Activated T-cell treated with anti-CD3 and anti-CD28 coated beads, Interleukin-2, amount 50 U/mL, for 24 hours (primary cell): Measurements from ENCODE around the gene LCN6.
A peak's percentile ranks its signal among the peaks of the same experiment; 100 is the strongest.

Experiments used
- DNase-seq: peaks from one replicate; pipeline ENCODE4 v3.0.0-alpha.2; 2020
- H3K27ac Mint-ChIP-seq: 2 replicates; pipeline ENCODE4 v1.8.0; 2020; ENCODE audit warnings: mild to moderate bottlenecking, mixed read lengths
- H3K27me3 Mint-ChIP-seq: 2 replicates; pipeline ENCODE4 v1.8.0; 2020; ENCODE audit warnings: mixed read lengths
- H3K36me3 Mint-ChIP-seq: 2 replicates; pipeline ENCODE4 v1.8.0; 2020; ENCODE audit warnings: low read depth, mixed read lengths
- H3K4me1 Mint-ChIP-seq: 2 replicates; pipeline ENCODE4 v1.8.0; 2020; ENCODE audit warnings: low read depth, mixed read lengths
- H3K4me3 Mint-ChIP-seq: 2 replicates; pipeline ENCODE4 v1.8.0; 2020; ENCODE audit warnings: mild to moderate bottlenecking, moderate library complexity, mixed read lengths
- H3K9me3 Mint-ChIP-seq: 2 replicates; pipeline ENCODE4 v1.8.0; 2020; ENCODE audit warnings: mixed read lengths

Gene LCN6

DNA sequence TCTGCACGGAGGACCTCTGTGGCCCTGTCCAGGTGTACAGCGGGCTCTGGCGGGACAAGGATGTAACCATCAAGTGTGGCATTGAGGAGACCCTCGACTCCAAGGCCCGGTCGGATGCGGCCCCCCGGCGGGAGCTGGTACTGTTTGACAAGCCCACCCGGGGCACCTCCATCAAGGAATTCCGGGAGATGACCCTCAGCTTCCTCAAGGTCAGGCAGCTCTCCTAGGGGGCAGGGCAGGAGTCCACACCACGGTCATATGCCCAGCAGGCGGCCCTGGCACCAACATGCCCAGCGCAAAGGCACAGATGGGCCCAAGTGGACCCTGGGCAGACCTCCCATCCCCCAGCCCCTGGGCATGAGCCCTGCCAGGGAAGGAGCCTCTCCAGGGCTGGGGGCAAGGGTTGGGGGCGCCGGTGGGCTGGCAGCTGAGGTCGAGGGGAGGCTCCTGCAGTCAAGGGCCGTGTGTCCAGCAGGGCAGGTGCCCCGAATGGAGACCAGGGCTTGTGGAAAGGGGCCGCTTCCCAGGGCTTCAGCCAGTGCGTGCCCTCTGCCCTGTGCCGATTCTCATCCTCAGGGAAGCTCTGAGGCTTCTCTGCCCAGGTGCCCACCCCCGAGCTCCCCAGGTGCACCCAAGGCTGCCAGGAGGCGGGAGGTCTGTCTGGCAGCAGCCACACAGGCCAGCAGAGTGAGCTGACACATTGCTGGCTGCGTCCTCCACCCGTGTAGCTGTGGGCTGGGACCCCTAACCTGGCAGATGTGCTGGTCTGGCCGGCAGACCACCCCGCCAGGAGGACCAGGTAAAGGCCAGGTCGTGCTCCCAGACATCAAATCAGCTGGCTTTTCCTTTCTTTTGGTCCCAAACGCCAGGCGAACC is 26.0 kb downstream of the LCN6 start:
- no peak overlapping the region for H3K4me3 Mint-ChIP-seq
- no peak for DNase-seq
- H3K27ac Mint-ChIP-seq = peak overlapping the region; percentile 52
- no peaks in the 10 kb centered on the region for H3K27me3 Mint-ChIP-seq
- H3K36me3 Mint-ChIP-seq = peaks cover 58% of the 10 kb centered on the region
- no peaks in the 10 kb centered on the region for H3K9me3 Mint-ChIP-seq
- H3K4me1 Mint-ChIP-seq = peaks cover 30% of the 10 kb centered on the region

GRCh38 chr9:136721339-136722092 is 26.8 kb downstream of the LCN6 start:
- H3K9me3 Mint-ChIP-seq = no peaks in the 10 kb centered on the region
- peak overlapping the region; percentile 74 for H3K27ac Mint-ChIP-seq
- no peak overlapping the region for H3K4me3 Mint-ChIP-seq
- H3K36me3 Mint-ChIP-seq = peaks cover 49% of the 10 kb centered on the region
- peaks cover 3% of the 10 kb centered on the region for H3K27me3 Mint-ChIP-seq
- no peak for DNase-seq
- peaks cover 26% of the 10 kb centered on the region for H3K4me1 Mint-ChIP-seq

DNA sequence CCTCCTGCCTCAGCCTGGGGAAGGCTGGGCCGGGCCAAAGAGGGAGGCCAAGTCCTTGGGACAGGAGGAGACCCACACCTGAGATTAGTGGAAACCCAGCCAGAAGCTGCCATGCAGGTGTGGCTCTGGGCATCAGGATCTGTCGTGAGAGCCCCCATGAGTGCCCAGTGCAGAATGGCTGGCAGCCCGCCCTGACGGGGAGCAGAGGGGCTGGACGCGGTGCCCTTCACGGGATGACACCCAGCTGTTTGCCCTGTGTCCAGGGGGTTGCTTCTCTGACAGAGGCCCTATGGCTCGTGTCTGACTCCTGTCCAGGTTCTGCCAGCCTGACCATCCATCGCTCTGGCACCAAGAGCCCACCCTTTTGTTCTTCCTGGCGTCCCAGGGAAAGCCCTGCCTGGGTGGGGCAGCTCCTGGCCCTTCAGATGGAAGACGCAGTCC is 27.4 kb downstream of the LCN6 start:
- Mint-ChIP-seq H3K27ac (peak overlapping the region; percentile 74), H3K4me3 (no peak overlapping the region), H3K36me3 (peaks cover 44% of the 10 kb centered on the region), H3K4me1 (peaks cover 20% of the 10 kb centered on the region), H3K9me3 (no peaks in the 10 kb centered on the region), H3K27me3 (peaks cover 5% of the 10 kb centered on the region)
- no peak for DNase-seq

- DNase-seq = no peak
- Mint-ChIP-seq H3K4me3 (no peak overlapping the region), H3K27me3 (peaks cover 10% of the 10 kb centered on the region), H3K36me3 (peaks cover 38% of the 10 kb centered on the region), H3K9me3 (no peaks in the 10 kb centered on the region), H3K4me1 (peaks cover 14% of the 10 kb centered on the region), H3K27ac (no peak overlapping the region)
Observed at GRCh38 chr9:136720251-136720897, 28.0 kb downstream of the LCN6 start.

- H3K36me3 Mint-ChIP-seq = peaks cover 28% of the 10 kb centered on the region
- H3K9me3 Mint-ChIP-seq = no peaks in the 10 kb centered on the region
- no peak overlapping the region for H3K4me3 Mint-ChIP-seq
- no peak overlapping the region for H3K27ac Mint-ChIP-seq
- peaks cover 13% of the 10 kb centered on the region for H3K27me3 Mint-ChIP-seq
- peaks cover 9% of the 10 kb centered on the region for H3K4me1 Mint-ChIP-seq
- no peak for DNase-seq
Observed at GRCh38 chr9:136719195-136719880, 29.0 kb downstream of the LCN6 start.

DNA sequence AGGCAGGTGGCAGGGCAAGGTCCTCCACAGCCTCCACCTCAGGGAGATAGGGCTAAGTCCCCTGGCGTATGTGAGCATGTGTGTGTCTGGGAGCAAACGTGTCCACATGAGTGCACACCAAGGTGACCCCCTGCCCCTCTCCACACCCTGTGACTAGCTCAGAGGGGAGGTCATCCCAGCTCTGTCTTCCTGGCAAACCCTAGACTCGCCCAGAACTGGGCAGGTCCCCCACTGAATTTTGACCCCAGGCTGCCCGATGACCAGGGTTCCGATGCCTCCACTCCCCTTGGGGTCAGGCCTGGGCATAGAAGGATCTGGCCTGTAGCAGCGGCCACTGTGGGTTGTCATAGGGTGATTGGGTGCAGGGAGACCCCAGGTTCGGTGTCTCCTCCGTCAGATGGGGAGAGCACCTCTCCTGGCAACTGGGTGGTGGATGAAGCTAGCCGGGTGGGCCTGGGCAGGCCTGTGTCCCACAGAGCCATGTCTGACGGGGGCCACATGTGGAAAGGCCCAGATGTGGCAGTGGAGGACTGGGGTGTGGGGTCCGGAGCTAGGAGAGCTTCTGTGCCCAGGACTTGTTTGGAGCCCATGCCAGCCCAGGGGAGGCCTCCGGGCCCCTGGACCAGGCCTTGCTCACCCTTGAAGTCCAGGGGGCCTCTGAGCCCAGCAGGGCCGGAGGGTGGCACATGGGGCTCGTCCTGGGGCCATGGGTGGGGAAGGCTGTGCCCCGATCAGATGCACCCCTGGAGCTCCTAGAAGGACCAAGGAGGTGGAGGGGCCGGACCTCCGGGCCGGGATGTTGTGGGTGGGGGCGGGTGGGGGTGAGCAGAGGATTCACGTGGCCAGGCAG is 29.8 kb downstream of the LCN6 start:
- peaks cover 1% of the 10 kb centered on the region for H3K4me1 Mint-ChIP-seq
- no peaks in the 10 kb centered on the region for H3K9me3 Mint-ChIP-seq
- H3K27me3 Mint-ChIP-seq = peaks cover 20% of the 10 kb centered on the region
- peaks cover 20% of the 10 kb centered on the region for H3K36me3 Mint-ChIP-seq
- no peak overlapping the region for H3K4me3 Mint-ChIP-seq
- no peak for DNase-seq
- peak overlapping the region; percentile 22 for H3K27ac Mint-ChIP-seq

DNA sequence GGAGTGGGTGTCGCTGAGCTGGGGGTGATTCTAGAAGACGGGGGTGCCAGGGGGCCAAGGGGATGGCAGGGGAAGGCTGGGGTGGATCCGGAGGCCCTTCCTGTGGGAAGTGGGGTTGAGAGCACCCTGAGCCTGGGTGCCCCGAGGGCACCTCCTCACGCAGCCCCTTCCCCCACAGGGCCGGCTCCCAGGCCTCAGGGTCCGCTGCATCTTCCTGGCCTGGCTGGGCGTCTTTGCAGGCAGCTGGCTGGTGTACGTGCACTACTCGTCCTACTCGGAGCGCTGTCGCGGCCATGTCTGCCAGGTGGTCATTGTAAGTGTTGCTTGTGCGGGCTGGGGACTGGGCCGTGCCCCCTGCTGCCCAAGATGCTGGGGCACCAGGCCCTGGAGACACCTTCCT is 30.9 kb downstream of the LCN6 start:
- peaks cover 26% of the 10 kb centered on the region for H3K27me3 Mint-ChIP-seq
- no peaks in the 10 kb centered on the region for H3K9me3 Mint-ChIP-seq
- DNase-seq = no peak
- peaks cover 8% of the 10 kb centered on the region for H3K36me3 Mint-ChIP-seq
- H3K27ac Mint-ChIP-seq = no peak overlapping the region
- H3K4me3 Mint-ChIP-seq = no peak overlapping the region
- no peaks in the 10 kb centered on the region for H3K4me1 Mint-ChIP-seq

GRCh38 chr9:136714893-136715274 is 33.4 kb downstream of the LCN6 start:
- DNase-seq = no peak
- peaks cover 4% of the 10 kb centered on the region for H3K4me1 Mint-ChIP-seq
- no peak overlapping the region for H3K27ac Mint-ChIP-seq
- no peaks in the 10 kb centered on the region for H3K9me3 Mint-ChIP-seq
- no peaks in the 10 kb centered on the region for H3K36me3 Mint-ChIP-seq
- peaks cover 46% of the 10 kb centered on the region for H3K27me3 Mint-ChIP-seq
- H3K4me3 Mint-ChIP-seq = no peak overlapping the region

DNA sequence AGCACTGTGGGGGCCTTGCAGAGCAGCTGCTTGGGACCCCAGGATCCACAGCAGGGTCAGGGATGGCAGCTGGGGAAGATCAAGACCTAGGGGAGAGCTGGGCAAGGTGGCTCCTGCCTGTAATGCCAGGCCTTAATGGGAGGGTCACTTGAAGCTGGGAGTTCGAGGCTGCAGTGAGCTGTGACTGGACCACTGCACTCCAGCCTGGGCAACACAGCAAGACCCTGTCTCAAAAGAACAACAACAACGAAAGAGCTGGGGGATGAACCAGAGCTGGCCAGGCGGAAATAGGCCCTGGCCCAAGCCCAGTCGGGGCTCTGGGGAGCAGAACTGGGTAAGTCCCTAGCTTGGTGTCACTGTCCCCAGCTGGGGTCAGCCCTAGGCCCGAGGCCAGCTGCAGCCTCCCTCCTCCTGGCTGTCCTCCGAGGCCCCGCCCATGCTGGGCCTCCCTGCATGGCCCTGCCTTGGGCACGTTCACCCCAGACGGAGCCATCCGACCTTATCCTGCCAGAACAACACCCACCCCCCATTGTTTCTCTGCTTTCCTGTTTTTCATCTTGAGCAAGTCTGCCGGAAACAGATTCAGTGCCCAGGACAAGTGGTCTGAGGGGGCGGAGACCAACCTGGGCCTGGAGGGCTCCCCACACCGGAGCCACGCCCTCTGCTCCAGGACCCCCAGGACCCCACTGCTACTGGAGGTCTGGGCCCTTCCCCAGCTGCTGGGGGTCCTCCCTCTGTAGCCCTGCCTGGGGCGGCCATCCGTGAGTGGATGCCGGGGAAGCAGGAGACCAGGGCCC is 34.0 kb downstream of the LCN6 start:
- Mint-ChIP-seq H3K36me3 (no peaks in the 10 kb centered on the region), H3K27ac (no peak overlapping the region), H3K27me3 (peaks cover 49% of the 10 kb centered on the region), H3K4me3 (no peak overlapping the region), H3K4me1 (peaks cover 4% of the 10 kb centered on the region), H3K9me3 (no peaks in the 10 kb centered on the region)
- DNase-seq = no peak

DNA sequence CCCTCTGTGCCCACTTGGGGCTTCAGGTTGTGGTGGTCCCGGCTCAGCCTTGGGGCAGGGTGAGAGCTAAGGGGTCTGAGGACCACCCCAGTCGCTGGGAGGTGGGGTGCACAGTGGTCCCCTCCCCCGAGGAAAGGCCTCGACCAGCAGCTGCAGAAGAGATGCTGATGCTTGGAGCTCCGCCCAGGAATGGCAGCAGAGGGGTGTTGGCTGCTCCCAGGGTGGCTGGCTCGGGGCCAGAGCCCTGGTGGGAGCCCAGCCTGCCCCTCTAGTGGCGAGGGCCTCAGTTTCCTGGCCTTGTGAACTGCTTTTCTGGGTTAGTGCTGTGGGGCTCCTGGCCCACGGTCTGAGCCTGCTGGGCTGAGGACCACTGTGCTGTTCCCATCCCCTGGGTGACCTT is 34.8 kb downstream of the LCN6 start:
- Mint-ChIP-seq H3K36me3 (no peaks in the 10 kb centered on the region), H3K4me1 (peaks cover 4% of the 10 kb centered on the region), H3K9me3 (no peaks in the 10 kb centered on the region), H3K27me3 (peaks cover 49% of the 10 kb centered on the region), H3K27ac (no peak overlapping the region), H3K4me3 (no peak overlapping the region)
- DNase-seq = no peak

- Mint-ChIP-seq H3K27me3 (peaks cover 49% of the 10 kb centered on the region), H3K9me3 (no peaks in the 10 kb centered on the region), H3K36me3 (no peaks in the 10 kb centered on the region), H3K4me3 (no peak overlapping the region), H3K27ac (no peak overlapping the region), H3K4me1 (peaks cover 4% of the 10 kb centered on the region)
- DNase-seq = no peak
Observed at GRCh38 chr9:136712690-136713544, 35.4 kb downstream of the LCN6 start.
